Trophoblast cell (in vitro differentiated cells and primary cell): ENCODE measurements around the gene CFAP91.
A peak's percentile ranks its signal among the peaks of the same experiment; 100 is the strongest.

Source experiments
- DNase-seq, 2 donors: peaks; one replicate each; pipeline ENCODE4 v3.0.0-alpha.2; 2016
- H2AFZ ChIP-seq: 2 replicates; pipeline ENCODE4 v1.6.1; 2013; ENCODE audit warnings: low read length, moderate library complexity, mild to moderate bottlenecking; ENCODE audit not compliant: insufficient read depth, poor library complexity
- H2AK5ac ChIP-seq: 2 replicates; pipeline ENCODE4 v1.6.1; 2013; ENCODE audit warnings: mild to moderate bottlenecking, low read length
- H2BK120ac ChIP-seq: 2 replicates; pipeline ENCODE4 v1.6.1; 2013; ENCODE audit warnings: low read length, mild to moderate bottlenecking, moderate library complexity; ENCODE audit not compliant: insufficient read depth, poor library complexity
- H2BK12ac ChIP-seq: 2 replicates; pipeline ENCODE4 v1.6.1; 2013; ENCODE audit warnings: mild to moderate bottlenecking, low read length, moderate library complexity
- H2BK5ac ChIP-seq: 2 replicates; pipeline ENCODE4 v1.6.1; 2013; ENCODE audit warnings: low read length, low read depth, moderate library complexity, mild to moderate bottlenecking; ENCODE audit not compliant: poor library complexity
- H3K14ac ChIP-seq: 2 replicates; pipeline ENCODE4 v1.6.1; 2013; ENCODE audit warnings: mild to moderate bottlenecking, low read length
- H3K18ac ChIP-seq: 2 replicates; pipeline ENCODE4 v1.6.1; 2013; ENCODE audit warnings: mild to moderate bottlenecking, low read length
- H3K23ac ChIP-seq: 2 replicates; pipeline ENCODE4 v1.6.1; 2013; ENCODE audit warnings: low read length
- H3K27ac ChIP-seq: 2 replicates; pipeline ENCODE4 v1.5.1; 2013; ENCODE audit warnings: low read depth, mild to moderate bottlenecking, inconsistent platforms, low read length, moderate library complexity
- H3K27me3 ChIP-seq: 2 replicates; pipeline ENCODE4 v1.6.1; 2013; ENCODE audit warnings: inconsistent platforms, mild to moderate bottlenecking, low read length, moderate library complexity; ENCODE audit not compliant: insufficient read depth
- H3K36me3 ChIP-seq, 2 experiments: 1 replicate in 1 of 2; 2 replicates in 1 of 2; pipeline ENCODE4 v1.6.1; 2013; ENCODE audit warnings: low read length in 2 of 2, mild to moderate bottlenecking in 2 of 2, moderate library complexity in 1 of 2; ENCODE audit not compliant: insufficient read depth in 2 of 2, control insufficient read depth in 1 of 2
- H3K4ac ChIP-seq: 2 replicates; pipeline ENCODE4 v1.6.1; 2013; ENCODE audit warnings: low read depth, mild to moderate bottlenecking, low read length, moderate library complexity
- H3K4me1 ChIP-seq, 2 experiments: 1 replicate in 1 of 2; 2 replicates in 1 of 2; pipeline ENCODE4 v1.6.1; 2013; ENCODE audit warnings: low read length in 2 of 2, mild to moderate bottlenecking in 2 of 2, moderate library complexity in 1 of 2; ENCODE audit not compliant: insufficient read depth in 2 of 2, control insufficient read depth in 1 of 2
- H3K4me2 ChIP-seq: 2 replicates; pipeline ENCODE4 v1.6.1; 2013; ENCODE audit warnings: inconsistent platforms, mild to moderate bottlenecking, low read length, moderate library complexity
- H3K4me3 ChIP-seq: 2 replicates; pipeline ENCODE4 v1.5.1; 2013; ENCODE audit warnings: mild to moderate bottlenecking, low read depth, low read length, inconsistent platforms
- H3K79me1 ChIP-seq: one replicate; pipeline ENCODE4 v1.6.1; 2013; ENCODE audit warnings: low read length
- H3K79me2 ChIP-seq: 2 replicates; pipeline ENCODE4 v1.6.1; 2013; ENCODE audit warnings: low read length, mild to moderate bottlenecking; ENCODE audit not compliant: control insufficient read depth, insufficient read depth, poor library complexity
- H3K9ac ChIP-seq: 2 replicates; pipeline ENCODE4 v1.6.1; 2013; ENCODE audit warnings: mild to moderate bottlenecking, low read length
- H3K9me3 ChIP-seq: 2 replicates; pipeline ENCODE4 v1.6.1; 2013; ENCODE audit warnings: low read depth, mild to moderate bottlenecking, control low read depth, inconsistent platforms, low read length; ENCODE audit not compliant: insufficient read depth
- H4K12ac ChIP-seq: 2 replicates; pipeline ENCODE4 v1.6.1; 2013; ENCODE audit warnings: low read depth, mild to moderate bottlenecking, low read length, moderate library complexity
- H4K8ac ChIP-seq: 2 replicates; pipeline ENCODE4 v1.6.1; 2013; ENCODE audit warnings: low read depth, mild to moderate bottlenecking, low read length, moderate library complexity
- H4K91ac ChIP-seq: one replicate; pipeline ENCODE4 v1.6.1; 2013; ENCODE audit warnings: low read depth, mild to moderate bottlenecking, low read length, moderate library complexity
- WGBS: extraction: QIAGEN DNeasy Blood & Tissue Kit; methylation state at CpG from one replicate; pipeline ENCODE4 v1.1.7; 2013; ENCODE audit warnings: missing lambda C conversion rate; ENCODE audit not compliant: insufficient read length, insufficient coverage; ENCODE audit errors: extremely low coverage; 5-methylcytosine and 5-hydroxymethylcytosine counted together

CFAP91 gene

GRCh38 chr3:119715105-119715504 is 12.3 kb downstream of the CFAP91 start:
- Histone ChIP-seq H3K27me3 (no peaks in the 10 kb centered on the region), H3K4me3 (no peak overlapping the region), H3K27ac (no peak overlapping the region), H2AFZ (no peak overlapping the region), H2AK5ac (no peak overlapping the region), H2BK12ac (no peak overlapping the region), H3K9ac (no peak overlapping the region), H3K4me1 (no peaks in the 10 kb centered on the region), H3K4me2 (no peak overlapping the region), H4K12ac (no peak overlapping the region), H3K14ac (no peak overlapping the region), H4K91ac (no peak overlapping the region), H2BK5ac (no peak overlapping the region), H3K36me3 (no peaks in the 10 kb centered on the region), H3K9me3 (no peaks in the 10 kb centered on the region), H3K18ac (no peak overlapping the region), H3K4ac (no peak overlapping the region), H2BK120ac (no peak overlapping the region), H4K8ac (no peak overlapping the region), H3K79me1 (no peaks in the 10 kb centered on the region), H3K79me2 (no peaks in the 10 kb centered on the region), H3K23ac (no peak overlapping the region)
- no peak for DNase-seq
- WGBS: no CpG with 5 or more reads among the region's 2 CpGs

DNA sequence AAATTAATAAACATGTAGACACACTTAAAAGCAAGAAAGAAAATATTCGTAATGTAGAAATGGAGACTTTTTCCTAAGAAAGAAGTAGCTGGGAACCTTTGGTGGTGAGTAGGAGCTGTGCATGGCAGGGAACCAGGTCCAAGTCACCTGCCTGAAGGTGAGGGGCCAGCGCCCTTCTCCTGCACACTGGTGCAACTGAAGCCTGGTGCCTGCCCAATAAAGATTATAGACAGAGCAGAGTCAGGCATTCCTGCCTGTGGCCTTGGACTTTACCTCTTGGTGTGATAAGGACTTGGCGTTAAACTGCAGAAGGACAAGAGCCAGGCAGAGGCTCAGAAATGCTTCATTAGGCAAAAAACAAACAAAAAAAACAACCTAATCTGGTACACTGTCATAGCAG is 14.2 kb downstream of the CFAP91 start:
- H3K4me1 ChIP-seq: no peaks in the 10 kb centered on the region
- no peak overlapping the region for H3K14ac ChIP-seq
- no peaks in the 10 kb centered on the region for H3K79me1 ChIP-seq
- H3K23ac ChIP-seq: no peak overlapping the region
- no peak overlapping the region for H4K91ac ChIP-seq
- no peak overlapping the region for H3K4ac ChIP-seq
- no peaks in the 10 kb centered on the region for H3K79me2 ChIP-seq
- no peak overlapping the region for H3K18ac ChIP-seq
- H4K8ac ChIP-seq: no peak overlapping the region
- H3K4me3 ChIP-seq: no peak overlapping the region
- H3K27ac ChIP-seq: no peak overlapping the region
- no peak overlapping the region for H3K9ac ChIP-seq
- no peak overlapping the region for H2BK12ac ChIP-seq
- H2BK5ac ChIP-seq: no peak overlapping the region
- no peaks in the 10 kb centered on the region for H3K36me3 ChIP-seq
- no peak for DNase-seq
- no peaks in the 10 kb centered on the region for H3K9me3 ChIP-seq
- no CpG with 5 or more reads among the region's 3 CpGs for WGBS
- H2AK5ac ChIP-seq: no peak overlapping the region
- H3K27me3 ChIP-seq: no peaks in the 10 kb centered on the region
- H2BK120ac ChIP-seq: no peak overlapping the region
- no peak overlapping the region for H3K4me2 ChIP-seq
- no peak overlapping the region for H2AFZ ChIP-seq
- no peak overlapping the region for H4K12ac ChIP-seq

DNA sequence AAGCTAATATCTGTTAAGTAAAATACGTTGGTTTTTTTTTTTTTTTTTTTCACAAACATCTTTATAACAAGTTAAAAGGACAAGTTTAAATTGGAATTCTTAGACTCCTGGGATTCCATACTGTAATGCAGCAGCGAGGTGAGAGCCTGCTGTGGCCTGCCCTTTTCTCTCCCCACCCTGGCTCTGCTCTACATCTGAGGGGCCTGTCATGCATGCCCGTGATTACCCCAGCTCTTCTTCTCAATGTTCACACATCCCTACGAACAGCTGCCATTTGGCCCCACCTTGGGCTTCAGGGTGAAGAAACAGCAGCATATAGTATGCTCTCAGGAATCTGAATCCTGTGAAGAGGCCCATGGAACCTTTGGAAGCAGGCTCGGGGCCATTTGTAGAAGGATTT is 14.7 kb downstream of the CFAP91 start:
- no peak overlapping the region for H3K27ac ChIP-seq
- no peaks in the 10 kb centered on the region for H3K79me1 ChIP-seq
- H3K4me1 ChIP-seq: no peaks in the 10 kb centered on the region
- peak overlapping the region; percentile 72 for H3K9ac ChIP-seq
- no peak overlapping the region for H4K12ac ChIP-seq
- no peak overlapping the region for H3K18ac ChIP-seq
- no peak overlapping the region for H3K4ac ChIP-seq
- H3K4me3 ChIP-seq: no peak overlapping the region
- H2BK5ac ChIP-seq: no peak overlapping the region
- no peaks in the 10 kb centered on the region for H3K27me3 ChIP-seq
- H2AFZ ChIP-seq: no peak overlapping the region
- H3K79me2 ChIP-seq: no peaks in the 10 kb centered on the region
- no peak overlapping the region for H3K4me2 ChIP-seq
- no peak overlapping the region for H2BK120ac ChIP-seq
- H4K91ac ChIP-seq: no peak overlapping the region
- H2AK5ac ChIP-seq: no peak overlapping the region
- no peak for DNase-seq
- H3K36me3 ChIP-seq: no peaks in the 10 kb centered on the region
- H3K9me3 ChIP-seq: no peaks in the 10 kb centered on the region
- no CpG with 5 or more reads among the region's 5 CpGs for WGBS
- H2BK12ac ChIP-seq: no peak overlapping the region
- no peak overlapping the region for H3K23ac ChIP-seq
- no peak overlapping the region for H3K14ac ChIP-seq
- H4K8ac ChIP-seq: no peak overlapping the region

DNA sequence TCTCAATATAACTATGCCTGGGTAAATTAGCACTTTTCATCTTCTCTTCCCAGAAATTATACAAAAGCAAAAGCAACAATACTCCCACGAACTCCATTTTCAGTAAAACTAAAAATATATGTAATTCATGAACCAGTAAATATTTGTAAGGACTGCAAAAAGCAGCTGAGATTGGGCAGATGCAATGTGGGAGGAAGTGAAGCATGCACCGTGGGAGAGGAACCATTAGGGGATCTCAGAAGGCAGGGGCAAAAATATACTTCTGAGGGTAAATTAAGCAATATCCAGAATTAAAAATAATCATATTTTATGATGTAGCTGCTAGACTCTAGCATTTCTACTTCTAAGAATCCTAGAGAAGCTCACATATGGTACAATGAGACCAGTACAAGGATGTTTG is 20.2 kb downstream of the CFAP91 start:
- Histone ChIP-seq H3K4me3 (no peak overlapping the region), H2BK5ac (no peak overlapping the region), H3K4me1 (no peaks in the 10 kb centered on the region), H4K91ac (no peak overlapping the region), H2BK120ac (no peak overlapping the region), H3K27me3 (no peaks in the 10 kb centered on the region), H3K9me3 (no peaks in the 10 kb centered on the region), H3K27ac (no peak overlapping the region), H3K36me3 (no peaks in the 10 kb centered on the region), H3K14ac (no peak overlapping the region), H3K18ac (no peak overlapping the region), H3K9ac (no peak overlapping the region), H2BK12ac (no peak overlapping the region), H2AK5ac (no peak overlapping the region), H3K23ac (no peak overlapping the region), H3K79me2 (no peaks in the 10 kb centered on the region), H4K12ac (no peak overlapping the region), H2AFZ (no peak overlapping the region), H4K8ac (no peak overlapping the region), H3K4me2 (no peak overlapping the region), H3K79me1 (no peaks in the 10 kb centered on the region), H3K4ac (no peak overlapping the region)
- WGBS: no CpG with 5 or more reads among the region's 2 CpGs
- DNase-seq: no peak
